ENCODE measurements around the gene XXYLT1. TPM values are rescaled to one million over a fixed set of nuclear protein-coding genes. Genes with fewer than 3 reads are reported as not detected.

The XXYLT1 gene
- total and polyA plus RNA-seq, 2 of the 8 experiments (the other 6 are each of a cell fraction or from before 2014, with no cell fraction given): 18.9 to 23.8 TPM

- peak overlapping the region; percentile 53; the same call in 1 of the 2 replicates for H4K8ac ChIP-seq (ENCODE audit: extremely low read depth, insufficient read depth, low read length)
- H3K23ac ChIP-seq (ENCODE audit: insufficient read length): no peak overlapping the region
- H3K4ac ChIP-seq (replicated peaks; ENCODE audit: insufficient read length, low read depth, low read length): no peak overlapping the region
- no peak overlapping the region for H3K4me2 ChIP-seq (ENCODE audit: insufficient read depth in 1 of 2, low read depth in 2 of 2, low read length in 2 of 2)
- no peak overlapping the region for H2BK20ac ChIP-seq (ENCODE audit: low read length)
- no peak overlapping the region for H4K91ac ChIP-seq (replicated peaks; ENCODE audit: insufficient read length, low read length)
- no peak overlapping the region for H3K4me3 ChIP-seq (ENCODE audit: extremely low read depth in 1 of 4, insufficient read depth in 2 of 4, low read depth in 3 of 4, low read length in 4 of 4)
- 0 out of 2 replicates have a peak overlapping the region, but pooled peaks have one; percentile 48 for H2AK5ac ChIP-seq (ENCODE audit: low read depth, low read length)
- H3K79me1 ChIP-seq (ENCODE audit: low read depth, low read length): no peaks in the 10 kb centered on the region; the same call in 1 of the 2 replicates
- H3K56ac ChIP-seq (replicated peaks; ENCODE audit: insufficient read length, low read depth, low read length): no peak overlapping the region
- H3K79me2 ChIP-seq (ENCODE audit: control insufficient read depth in 1 of 2, insufficient read depth in 2 of 2, low read length in 2 of 2): no peaks in the 10 kb centered on the region
- FAIRE-seq: no peak
- no peak overlapping the region for H3K27ac ChIP-seq (ENCODE audit: low read depth, low read length)
- H3K9me3 ChIP-seq (ENCODE audit: insufficient read depth in 2 of 2, low read depth in 1 of 2, low read length in 1 of 2): no peaks in the 10 kb centered on the region
- no peak for TF ChIP-seq ATF2 (IDR thresholded peaks at IDR 0.05; ENCODE audit: low read length)
- no peak for TF ChIP-seq BRCA1 (IDR thresholded peaks at IDR 0.05; ENCODE audit: low read depth, low read length)
- no peak for TF ChIP-seq YY1 (IDR thresholded peaks at IDR 0.05; ENCODE audit: low read depth, low read length)
- TF ChIP-seq HDAC6 (IDR thresholded peaks at IDR 0.05; ENCODE audit: low read depth, low read length): no peak
- TF ChIP-seq JUND (IDR thresholded peaks at IDR 0.05; ENCODE audit: low read length): no peak
- TF ChIP-seq RFX5 (IDR thresholded peaks at IDR 0.05; ENCODE audit: borderline replicate concordance, low read depth, low read length): no peak
- no peak for TF ChIP-seq CBX5 (IDR thresholded peaks at IDR 0.05; ENCODE audit: low read depth, low read length)
- TF ChIP-seq CBX8 (IDR thresholded peaks at IDR 0.05; ENCODE audit: borderline replicate concordance, low read depth, low read length): no peak
- TF ChIP-seq JUN (IDR thresholded peaks at IDR 0.05; ENCODE audit: low read depth, low read length): no peak
- no peak for TF ChIP-seq BCL11A (IDR thresholded peaks at IDR 0.05; ENCODE audit: low read depth in 2 of 2, low read length in 2 of 2)
- TF ChIP-seq MAX (IDR thresholded peaks at IDR 0.05): no peak
- POLR2A ChIA-PET (ENCODE audit: partially characterized antibody): interaction anchor here (1.1 kb wide), 1 partner anchor 16 kb away, joined by 4 read pairs; no protein-coding TSS in a partner anchor
- CTCF ChIA-PET (ENCODE audit: partially characterized antibody): interaction anchor here (0.6 to 2.8 kb wide), 6 partner anchors 21 to 398 kb away, joined by 3 to 9 read pairs (median 3); no protein-coding TSS in a partner anchor
- H3K9ac ChIP-seq (replicated peaks in 1 of 4; ENCODE audit: extremely low read depth in 1 of 4, low read depth in 3 of 4, low read length in 3 of 4): no peak overlapping the region
- no peak overlapping the region for H3K14ac ChIP-seq (ENCODE audit: insufficient read length)
- H2BK12ac ChIP-seq (ENCODE audit: low read depth, low read length): no peak overlapping the region
- no peak overlapping the region for H2BK120ac ChIP-seq (replicated peaks; ENCODE audit: low read depth, low read length)
- H3K36me3 ChIP-seq (ENCODE audit: control insufficient read depth in 2 of 4, insufficient read depth in 4 of 4, low read length in 3 of 4): no peaks in the 10 kb centered on the region
- no peaks in the 10 kb centered on the region for H3K23me2 ChIP-seq (ENCODE audit: low read depth, low read length)
- H2BK5ac ChIP-seq (ENCODE audit: low read depth, low read length): no peak overlapping the region
- H3K27me3 ChIP-seq (replicated peaks in 1 of 4; ENCODE audit: control insufficient read depth in 3 of 4, extremely low read depth in 1 of 4, insufficient read depth in 3 of 4, low read length in 3 of 4): no peaks in the 10 kb centered on the region
- H4K5ac ChIP-seq (ENCODE audit: insufficient read length, low read depth, low read length): no peak overlapping the region
- 97% methylated on average over 3 of the region's 3 CpGs; no CpG with 5 or more reads in 1 of the 2 experiments for WGBS, 2 experiments (ENCODE audit: extremely low coverage in 1 of 2, insufficient coverage in 1 of 2, insufficient read length in 1 of 2, insufficient replicate concordance in 2 of 2, low coverage in 1 of 2, low lambda C conversion rate in 2 of 2, missing lambda C conversion rate in 1 of 2)
- peaks cover 1 to 4% of the 10 kb centered on the region in 2 experiments for H4K20me1 ChIP-seq (replicated peaks in 1 of 2; ENCODE audit: control insufficient read depth in 1 of 2, insufficient read depth in 2 of 2, low read length in 2 of 2)
- no peak overlapping the region for H2BK15ac ChIP-seq (ENCODE audit: low read length)
- no peak overlapping the region for H2AFZ ChIP-seq (ENCODE audit: low read length)
- no peak overlapping the region; the same call in 1 of the 2 replicates for H3K18ac ChIP-seq (ENCODE audit: extremely low read depth, low read length)
- DNase-seq (ENCODE audit: low read depth in 1 of 2, low spot score in 2 of 2): no peak
- H3K4me1 ChIP-seq (replicated peaks in 1 of 4; ENCODE audit: control insufficient read depth in 3 of 4, insufficient read depth in 4 of 4, low read length in 3 of 4): peaks cover 0 to 17% (median 11%) of the 10 kb centered on the region in 4 experiments; a peak in 5 of 7 replicates
Observed at GRCh38 chr3:195080125-195080524, 190.8 kb downstream of the XXYLT1 start.
